ENCODE measurements around the gene CRHR1. TPM values are rescaled to one million over a fixed set of nuclear protein-coding genes. Genes with fewer than 3 reads are reported as not detected.

CRHR1 gene
- total RNA-seq, 1 experiment from 2014 or later: 1.6 TPM

- POLR2A ChIA-PET: interaction anchor here (0.5 kb wide), 1 partner anchor 187 kb away, joined by 3 read pairs; no protein-coding TSS in a partner anchor
- Mint-ChIP-seq H3K27ac (no peak overlapping the region), H3K27me3 (ENCODE audit: low read depth) (no peaks in the 10 kb centered on the region), H3K9me3 (no peaks in the 10 kb centered on the region), H3K4me3 (no peak overlapping the region), H3K36me3 (no peaks in the 10 kb centered on the region), H3K4me1 (no peaks in the 10 kb centered on the region)
- CTCF ChIA-PET: interaction anchor here (0.5 to 8.4 kb wide), 7 partner anchors 8 to 180 kb away, joined by 3 to 103 read pairs (median 3); partner anchors contain the start of gene CRHR1
- DNase-seq (ENCODE audit: low spot score) (no peak), ATAC-seq (no peak)
- TF ChIP-seq ETV6 (CRISPR knock-in tag; IDR thresholded peaks at IDR 0.05): no peak
- no peak for TF ChIP-seq ZNF416 (CRISPR knock-in tag; IDR thresholded peaks at IDR 0.05)
- no peak for TF ChIP-seq TEAD1 (CRISPR knock-in tag; IDR thresholded peaks at IDR 0.05)
Observed at GRCh38 chr17:45820052-45820780, 36.1 kb downstream of the CRHR1 start.

GRCh38 chr17:45821147-45821546 lies 37.0 kb downstream of the CRHR1 start:
- H3K27ac Mint-ChIP-seq: no peak overlapping the region
- DNase-seq (ENCODE audit: low spot score): no peak
- CTCF ChIA-PET: interaction anchor here (0.5 to 1.6 kb wide), 4 partner anchors 9 to 181 kb away, joined by 3 to 5 read pairs (median 4); no protein-coding TSS in a partner anchor

More at GRCh38 chr17:45821147-45821546, 37.0 kb downstream of the CRHR1 start:
- no peaks in the 10 kb centered on the region for H3K9me3 Mint-ChIP-seq
- TF ChIP-seq ELF4 (CRISPR knock-in tag; IDR thresholded peaks at IDR 0.05; ENCODE audit: low read depth): no peak
- TF ChIP-seq MAX (CRISPR knock-in tag; IDR thresholded peaks at IDR 0.05): no peak
- no peak for TF ChIP-seq CTCF (IDR thresholded peaks at IDR 0.05)
- no peak for TF ChIP-seq OVOL2 (CRISPR knock-in tag; IDR thresholded peaks at IDR 0.05; ENCODE audit: borderline replicate concordance)
- TF ChIP-seq FOXK1 (CRISPR knock-in tag; IDR thresholded peaks at IDR 0.05): no peak
- no peak for TF ChIP-seq HMGXB4 (CRISPR knock-in tag; IDR thresholded peaks at IDR 0.05)
- no peak for TF ChIP-seq SOX15 (CRISPR knock-in tag; IDR thresholded peaks at IDR 0.05)
- TF ChIP-seq TP53 (CRISPR knock-in tag; IDR thresholded peaks at IDR 0.05): no peak
- TF ChIP-seq SMAD3 (CRISPR knock-in tag; IDR thresholded peaks at IDR 0.05; ENCODE audit: borderline replicate concordance): no peak
- TF ChIP-seq JAZF1 (CRISPR knock-in tag; IDR thresholded peaks at IDR 0.05): no peak
- TF ChIP-seq ZNF121 (CRISPR knock-in tag; IDR thresholded peaks at IDR 0.05): no peak
- no peak for TF ChIP-seq AFF4 (CRISPR knock-in tag; IDR thresholded peaks at IDR 0.05; ENCODE audit: borderline replicate concordance)
- TF ChIP-seq ZNF512 (CRISPR knock-in tag; IDR thresholded peaks at IDR 0.05; ENCODE audit: borderline replicate concordance): no peak
- TF ChIP-seq ZNF281 (CRISPR knock-in tag; IDR thresholded peaks at IDR 0.05): no peak
- TF ChIP-seq SMAD4 (CRISPR knock-in tag; IDR thresholded peaks at IDR 0.05): no peak
- no peaks in the 10 kb centered on the region for H3K27me3 Mint-ChIP-seq (ENCODE audit: low read depth)
- no peak overlapping the region for H3K4me3 Mint-ChIP-seq
- POLR2A ChIA-PET: no interaction called here
- H3K4me1 Mint-ChIP-seq: no peaks in the 10 kb centered on the region
- no peaks in the 10 kb centered on the region for H3K36me3 Mint-ChIP-seq
- no peak for ATAC-seq
